NCI-H2081 (cell line): Measurements from ENCODE around the gene HAPLN2.
"Not testable (repeated sequence)": the region's sequence is repeated elsewhere in the genome, so short reads cannot be mapped to it uniquely, and the experiment has no call there.

Experiments used
- DNase-seq, 2 experiments: peaks; one replicate each; lab custom pipeline; 2025; lab: John Stamatoyannopoulos, UW

HAPLN2 gene

DNA sequence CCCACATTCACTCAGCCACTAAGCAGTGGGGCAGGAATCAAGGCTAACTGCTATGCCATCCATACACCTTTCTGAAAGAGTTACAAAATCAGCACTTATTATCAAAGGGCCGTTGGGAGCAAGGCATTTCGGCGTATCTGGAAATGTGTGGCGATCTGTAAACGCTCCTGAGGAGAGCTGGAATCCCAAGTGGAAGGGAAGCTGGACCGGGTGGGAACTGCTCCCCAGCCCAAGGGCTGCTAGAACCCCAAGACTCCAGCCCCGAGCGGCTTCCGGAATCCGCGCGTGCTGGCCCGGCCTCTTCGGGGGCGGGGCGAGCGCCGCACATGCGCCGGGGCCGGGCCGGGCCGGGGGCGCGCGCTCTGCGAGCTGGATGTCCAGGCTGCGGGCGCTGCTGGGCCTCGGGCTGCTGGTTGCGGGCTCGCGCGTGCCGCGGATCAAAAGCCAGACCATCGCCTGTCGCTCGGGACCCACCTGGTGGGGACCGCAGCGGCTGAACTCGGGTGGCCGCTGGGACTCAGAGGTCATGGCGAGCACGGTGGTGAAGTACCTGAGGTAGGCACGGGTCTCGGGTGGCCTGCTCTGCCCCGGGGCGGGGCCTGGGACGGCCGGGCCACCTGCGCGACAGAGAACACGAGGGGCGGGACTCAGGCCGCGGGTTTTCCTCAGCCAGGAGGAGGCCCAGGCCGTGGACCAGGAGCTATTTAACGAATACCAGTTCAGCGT, 27.6 kb upstream of the HAPLN2 start, which contains the start of gene NAXE:
TSS of gene NAXE (plus strand) at position 345 of the 726 bp plus-strand sequence. CDS start at position 374, 29 bp downstream.
- peak; percentile 80 to 88 for DNase-seq

DNA sequence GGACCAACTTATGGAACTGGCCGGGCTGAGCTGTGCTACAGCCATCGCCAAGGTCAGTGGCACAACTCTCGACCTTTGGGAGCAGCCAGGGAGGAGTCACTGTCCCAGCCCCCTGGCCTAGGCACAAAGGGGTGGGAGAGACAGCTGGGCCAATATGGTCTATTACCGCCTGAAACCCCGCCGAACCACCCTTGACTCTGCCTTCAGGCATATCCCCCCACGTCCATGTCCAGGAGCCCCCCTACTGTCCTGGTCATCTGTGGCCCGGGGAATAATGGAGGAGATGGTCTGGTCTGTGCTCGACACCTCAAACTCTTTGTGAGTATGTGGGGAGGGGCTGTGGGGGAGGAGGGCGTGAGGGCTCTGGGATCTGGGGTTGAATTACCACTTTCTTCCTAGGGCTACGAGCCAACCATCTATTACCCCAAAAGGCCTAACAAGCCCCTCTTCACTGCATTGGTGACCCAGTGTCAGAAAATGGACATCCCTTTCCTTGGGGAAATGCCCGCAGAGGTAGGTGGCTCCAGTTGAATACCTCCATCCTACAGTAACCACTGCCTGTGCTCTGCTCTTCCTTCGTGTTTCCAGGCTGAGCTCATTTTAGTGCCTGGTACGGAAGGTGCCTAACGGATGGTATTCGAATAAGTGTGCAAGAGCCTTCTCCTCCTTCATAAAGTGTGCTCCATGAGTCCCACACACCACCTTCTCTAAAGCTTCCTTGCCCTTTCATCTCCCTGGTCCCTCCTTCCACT, 26.9 kb upstream of the HAPLN2 start:
- peak in 1 of 2 experiments; percentile 21 for DNase-seq

DNA sequence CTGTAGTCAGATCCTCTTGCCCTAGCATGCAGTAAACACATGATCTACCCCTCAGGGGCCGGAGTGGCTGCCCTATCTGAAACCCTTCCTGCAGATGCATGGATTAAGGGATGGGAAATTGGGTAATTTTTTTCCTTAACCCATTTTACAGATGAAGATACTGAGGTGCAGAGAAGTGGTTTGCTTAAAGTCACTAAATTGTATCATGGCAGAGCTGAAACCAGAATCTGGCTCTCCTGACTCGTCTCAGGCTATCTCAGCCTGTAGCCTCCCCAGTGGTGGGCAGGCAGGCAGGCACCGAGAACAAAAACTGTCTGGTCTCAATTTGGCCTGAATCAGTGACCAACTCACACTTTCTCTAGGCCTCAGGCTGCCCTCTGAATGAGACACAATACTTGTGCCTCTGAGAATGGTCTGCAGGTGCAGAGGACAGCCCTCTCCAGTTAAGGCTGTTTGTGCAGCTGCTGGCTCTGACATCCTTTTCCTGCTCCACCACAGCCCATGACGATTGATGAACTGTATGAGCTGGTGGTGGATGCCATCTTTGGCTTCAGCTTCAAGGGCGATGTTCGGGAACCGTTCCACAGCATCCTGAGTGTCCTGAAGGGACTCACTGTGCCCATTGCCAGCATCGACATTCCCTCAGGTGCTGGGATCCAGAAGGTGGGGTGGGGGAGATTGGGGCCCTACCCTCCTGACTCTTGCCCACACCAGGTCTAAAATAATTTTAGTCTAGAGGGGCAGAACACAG, 26.1 kb upstream of the HAPLN2 start:
- DNase-seq: peak; percentile 64 to 89

DNA sequence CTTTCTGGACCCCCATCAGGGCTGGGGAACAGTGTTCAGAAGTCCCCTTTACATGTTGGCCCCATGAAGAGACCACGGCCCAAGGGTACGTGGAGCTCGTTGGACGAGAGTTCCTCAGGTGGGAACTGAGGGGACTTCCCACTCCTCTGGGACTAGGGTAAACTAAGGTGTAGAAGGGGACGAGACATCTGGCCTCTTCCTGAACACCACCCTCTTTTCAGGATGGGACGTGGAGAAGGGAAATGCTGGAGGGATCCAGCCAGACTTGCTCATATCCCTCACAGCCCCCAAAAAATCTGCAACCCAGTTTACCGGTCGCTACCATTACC, 25.6 kb upstream of the HAPLN2 start:
- DNase-seq: no peak

DNA sequence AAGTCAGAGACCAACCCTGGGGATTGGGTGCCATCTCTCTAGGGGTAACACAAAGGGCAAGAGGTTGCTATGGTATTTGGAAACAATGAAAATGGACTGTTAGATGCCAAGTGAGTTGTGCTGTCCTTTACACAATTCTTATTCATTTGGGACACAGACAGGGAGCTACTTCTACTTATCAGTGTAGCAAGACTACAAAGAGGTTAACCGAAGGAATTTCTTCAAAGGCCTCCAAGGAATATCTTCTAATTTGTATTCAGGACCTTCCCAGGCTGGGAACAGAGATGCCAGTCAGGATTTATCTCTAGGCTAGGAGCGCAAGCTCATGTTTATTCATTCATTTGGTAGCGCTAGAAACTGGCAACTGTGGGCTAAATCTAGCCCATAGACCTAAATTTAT, 25.0 kb upstream of the HAPLN2 start:
- peak in 1 of 2 experiments; percentile 19 for DNase-seq

DNA sequence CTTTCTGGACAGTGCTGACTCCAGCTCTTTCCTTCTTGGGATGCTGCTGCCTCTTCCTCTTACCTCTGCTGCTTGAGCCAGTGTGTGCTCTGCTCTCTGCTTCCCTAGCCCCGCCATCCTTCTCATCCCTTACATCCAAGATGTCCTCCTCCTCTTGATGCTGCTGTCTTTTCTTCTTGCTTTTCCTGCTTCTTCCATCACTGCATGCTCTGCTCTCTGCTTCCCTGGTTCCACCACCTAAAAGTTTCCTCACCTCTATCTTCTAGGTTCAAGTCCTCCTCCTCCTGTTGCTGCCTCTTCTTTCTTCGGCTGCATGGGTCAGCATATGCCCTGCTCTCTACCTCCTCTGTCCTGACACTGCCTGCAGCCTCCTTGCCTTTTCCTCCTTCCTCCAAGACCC, 24.2 kb upstream of the HAPLN2 start:
- DNase-seq: no peak

DNA sequence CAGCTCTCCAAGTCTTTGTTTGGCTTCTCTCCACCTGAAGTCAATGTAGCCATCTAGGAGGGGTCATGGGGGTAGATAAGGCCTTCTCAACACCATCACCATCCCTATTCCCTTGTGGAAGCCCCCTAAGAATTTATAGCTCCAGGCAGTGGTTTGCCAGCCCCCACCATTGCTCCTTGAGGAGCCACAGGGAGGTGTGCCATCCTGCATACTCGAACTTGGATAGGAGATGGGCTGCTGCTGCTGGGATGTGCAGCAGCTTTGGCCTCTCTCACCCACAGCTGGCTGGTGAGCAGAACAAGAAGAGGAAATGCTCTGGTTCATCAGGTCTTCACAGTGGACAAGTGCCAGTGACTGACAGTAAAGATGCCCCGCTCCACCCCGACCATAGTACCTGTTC, 22.8 kb upstream of the HAPLN2 start:
- no peak for DNase-seq

DNA sequence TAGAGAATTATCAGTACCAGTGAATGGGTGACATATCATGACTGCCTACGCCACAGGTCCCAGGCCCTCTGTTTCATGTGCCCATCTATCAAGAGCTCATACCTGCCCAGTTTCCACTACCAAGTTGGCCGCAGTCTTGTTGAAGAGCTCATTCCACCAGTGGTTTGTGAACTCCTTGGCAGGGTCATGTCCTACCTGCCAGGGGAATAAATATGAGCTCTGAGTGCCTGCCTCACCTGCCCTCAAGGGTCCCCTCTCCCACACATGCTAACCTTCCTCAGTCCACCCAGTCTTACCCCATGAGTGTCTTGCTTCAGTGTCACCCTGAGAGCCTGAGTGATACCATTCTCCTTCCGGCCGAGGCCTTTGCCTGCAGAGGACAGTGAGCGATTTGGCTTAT, 21.1 kb upstream of the HAPLN2 start:
- no peak for DNase-seq

DNA sequence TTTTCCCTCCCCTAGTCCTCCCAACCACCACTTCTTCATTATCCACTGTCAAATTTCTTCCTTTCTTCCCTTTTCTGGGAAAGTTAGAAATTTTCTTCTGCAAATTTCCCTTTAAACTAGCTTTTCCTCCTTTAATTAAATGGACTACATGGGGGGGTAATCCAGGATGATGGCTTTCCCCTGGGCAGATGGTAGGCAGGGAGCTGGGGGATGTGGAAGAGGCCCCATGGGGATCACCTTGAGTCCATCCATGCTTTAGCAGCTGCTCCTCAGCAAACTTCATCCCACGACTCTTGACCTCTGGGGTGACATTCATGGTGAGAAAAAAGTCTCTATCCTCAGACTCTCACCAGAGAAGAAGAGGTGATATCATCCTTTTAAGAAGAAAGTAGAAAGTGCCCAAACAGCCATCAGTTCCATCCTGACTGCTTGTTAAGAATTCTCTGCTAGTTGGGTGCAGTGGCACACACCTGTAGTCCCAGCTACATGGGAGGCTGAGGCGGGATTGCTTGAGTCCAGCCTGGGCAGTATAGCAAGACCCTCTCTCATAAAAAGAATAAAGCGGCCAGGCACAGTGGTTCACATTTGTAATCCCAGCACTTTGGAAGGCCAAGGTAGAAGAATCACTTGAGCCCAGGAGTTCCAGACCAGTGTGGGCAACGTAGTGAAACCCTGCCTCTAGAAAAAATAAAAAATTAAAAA, 20.3 kb upstream of the HAPLN2 start:
- no peak for DNase-seq

DNA sequence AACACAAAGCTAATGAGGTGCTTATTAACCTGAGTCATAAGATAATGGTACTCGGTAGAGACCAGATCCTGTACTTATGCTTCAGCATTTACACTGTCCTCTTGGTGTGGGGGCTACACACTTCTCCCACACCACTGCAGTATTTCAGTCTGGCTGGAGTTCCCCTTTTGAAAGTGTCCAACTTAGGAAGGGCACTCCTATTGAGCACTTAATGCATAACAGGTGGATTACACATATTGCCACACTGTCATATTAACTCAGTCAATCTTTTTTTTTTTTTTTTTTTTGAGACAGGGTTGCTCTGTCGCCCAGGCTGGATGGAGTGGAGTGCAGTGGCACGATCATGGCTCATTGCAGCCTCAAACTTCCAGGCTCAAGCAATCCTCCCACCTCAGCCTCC, 19.4 kb upstream of the HAPLN2 start:
- peak in 1 of 2 experiments; percentile 41 for DNase-seq

DNA sequence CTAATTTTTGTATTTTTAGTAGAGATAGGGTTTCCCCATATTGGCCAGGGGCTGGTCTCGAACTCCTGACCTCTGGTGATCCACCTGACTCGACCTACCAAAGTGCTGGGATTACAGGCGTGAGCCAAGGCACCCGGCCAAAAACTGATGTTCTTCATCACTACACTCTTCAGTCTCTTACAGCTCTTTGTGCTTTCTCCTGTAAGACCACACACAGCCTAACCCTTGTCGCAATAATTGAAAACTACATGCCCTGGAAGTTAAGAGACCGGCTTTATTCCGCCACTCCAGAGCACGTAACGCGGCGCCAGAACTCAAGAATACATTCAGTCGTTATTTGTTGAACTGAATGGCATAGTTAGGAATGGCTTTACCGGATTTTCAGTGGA, 18.5 kb upstream of the HAPLN2 start:
- DNase-seq: peak in 1 of 2 experiments; percentile 47

DNA sequence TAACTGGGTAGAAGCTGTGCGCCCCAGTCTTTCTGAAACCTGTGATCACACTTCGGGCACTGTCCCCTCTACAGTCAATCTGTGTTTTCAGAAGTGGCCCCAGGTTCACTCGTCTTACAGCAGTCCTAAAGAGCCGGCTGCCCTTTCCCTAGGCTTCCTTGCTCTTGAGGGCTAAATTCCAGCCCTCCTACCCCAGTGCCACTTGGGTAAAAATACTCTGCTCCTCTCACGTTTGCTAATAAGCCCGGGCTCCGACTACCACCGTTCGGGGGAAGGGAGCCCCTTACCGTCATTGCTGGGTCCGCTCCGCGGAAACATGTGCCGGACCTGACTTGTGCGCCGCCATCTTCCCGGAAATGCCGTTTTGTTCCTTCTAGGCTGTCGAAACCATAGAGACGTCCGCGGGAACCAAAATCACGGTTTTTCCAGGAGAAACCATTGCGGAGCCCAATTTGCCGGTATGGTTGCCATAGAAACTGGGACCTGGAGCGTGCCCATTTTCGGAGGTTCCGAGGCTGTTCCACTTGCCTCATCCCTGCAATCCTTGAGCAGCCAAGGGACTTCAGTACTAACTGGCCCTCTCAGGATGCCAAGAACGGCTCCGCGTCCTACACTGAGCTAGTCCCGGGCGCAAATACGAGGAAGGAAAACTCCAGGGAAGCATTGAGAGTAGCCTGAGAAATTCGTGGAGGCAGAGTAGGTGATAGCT, 17.9 kb upstream of the HAPLN2 start, which contains the start of gene GPATCH4:
TSS of gene GPATCH4 (minus strand) at position 358 of the 709 bp plus-strand sequence.
- DNase-seq: peak; percentile 85 to 92

DNA sequence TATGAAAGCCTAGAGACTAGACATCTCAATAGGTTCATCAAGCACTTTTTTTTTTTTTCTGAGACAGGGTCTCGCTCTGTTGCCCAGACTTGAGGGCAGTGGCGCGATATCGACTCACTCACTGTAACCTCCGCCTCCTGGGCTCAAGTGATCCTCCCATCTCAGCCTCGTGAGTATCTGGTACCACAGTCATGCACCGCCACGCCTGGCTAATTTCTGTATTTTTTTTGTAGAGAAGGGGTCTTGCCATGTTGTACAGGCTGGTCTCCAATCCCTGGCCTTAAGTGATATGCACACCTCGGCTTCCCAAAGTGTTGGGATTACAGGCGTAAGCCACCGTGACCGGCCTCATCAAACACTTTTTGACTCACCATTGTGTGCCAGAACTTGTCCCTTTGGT, 17.3 kb upstream of the HAPLN2 start:
- DNase-seq: no peak

DNA sequence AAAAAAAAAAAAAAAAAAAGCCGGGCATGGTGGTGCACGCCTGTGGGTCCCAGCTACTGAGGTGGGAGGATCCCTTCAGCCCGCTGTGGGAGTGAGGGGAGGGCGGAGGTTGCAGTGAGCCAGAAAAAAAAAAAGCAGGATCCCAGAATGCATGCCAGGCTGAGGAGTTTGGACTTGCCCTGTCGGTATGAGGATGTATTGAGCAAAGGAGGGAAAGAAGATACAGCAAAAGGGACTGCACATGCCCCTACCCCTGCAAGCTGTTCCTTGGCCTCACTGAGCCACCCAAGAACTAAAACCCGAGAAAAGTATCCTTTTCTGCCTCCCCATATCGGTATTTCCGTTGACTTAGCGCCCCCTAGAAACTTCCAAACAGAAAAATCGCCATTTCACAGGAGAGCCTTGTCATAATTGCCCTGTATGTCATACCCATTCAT, 16.6 kb upstream of the HAPLN2 start:
- DNase-seq: peak in 1 of 2 experiments; percentile 44

DNA sequence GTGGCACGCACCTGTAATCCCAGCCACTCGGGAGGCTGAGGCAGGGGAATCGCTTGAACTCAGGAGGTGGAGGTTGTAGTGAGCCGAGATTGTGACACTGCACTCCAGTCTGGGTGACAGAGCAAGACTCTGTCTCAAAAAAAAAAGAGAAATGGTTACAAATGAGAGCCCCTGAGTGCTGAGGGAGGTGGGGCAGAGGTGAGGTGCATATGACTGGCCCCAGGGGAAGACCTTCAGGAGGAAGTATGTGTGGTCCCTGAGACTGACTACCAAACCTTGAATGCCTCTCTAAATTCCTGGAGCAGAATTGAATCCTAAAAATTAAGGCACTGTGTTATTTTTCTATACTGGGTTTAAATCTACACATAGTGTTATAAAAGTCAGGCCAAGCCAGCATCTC, 11.9 kb upstream of the HAPLN2 start:
- not testable (repeated sequence) for DNase-seq

DNA sequence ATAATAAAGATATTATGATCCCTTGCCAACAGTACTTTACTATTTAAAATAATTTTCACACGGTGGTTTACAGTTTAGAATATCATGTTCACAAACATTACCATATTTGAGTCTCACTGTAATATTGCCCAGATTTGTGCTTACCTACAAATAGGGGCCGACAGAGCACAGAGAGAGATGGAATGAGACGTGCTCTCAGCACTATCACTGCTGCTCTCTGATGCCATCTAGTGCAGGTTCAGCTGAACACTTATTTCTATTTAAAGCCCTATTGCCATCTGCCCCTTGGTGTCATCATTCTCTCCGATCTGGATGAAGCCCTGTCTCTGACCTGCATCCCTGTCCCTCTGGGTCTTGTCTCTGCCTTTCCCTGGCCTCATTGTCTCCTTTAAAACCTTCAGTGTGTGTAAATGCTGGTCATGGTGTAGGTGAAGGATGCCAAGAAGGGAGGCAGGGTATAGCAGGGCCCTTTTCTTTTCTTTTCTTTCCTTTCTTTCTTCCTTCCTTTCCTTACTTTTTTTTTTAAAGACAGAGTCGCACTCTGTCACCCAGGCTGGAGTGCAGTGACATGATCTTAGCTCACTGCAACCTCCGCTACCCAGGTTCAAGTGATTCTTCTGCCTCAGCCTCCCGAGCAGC, 11.1 kb upstream of the HAPLN2 start:
- DNase-seq: peak; percentile 81 to 91

DNA sequence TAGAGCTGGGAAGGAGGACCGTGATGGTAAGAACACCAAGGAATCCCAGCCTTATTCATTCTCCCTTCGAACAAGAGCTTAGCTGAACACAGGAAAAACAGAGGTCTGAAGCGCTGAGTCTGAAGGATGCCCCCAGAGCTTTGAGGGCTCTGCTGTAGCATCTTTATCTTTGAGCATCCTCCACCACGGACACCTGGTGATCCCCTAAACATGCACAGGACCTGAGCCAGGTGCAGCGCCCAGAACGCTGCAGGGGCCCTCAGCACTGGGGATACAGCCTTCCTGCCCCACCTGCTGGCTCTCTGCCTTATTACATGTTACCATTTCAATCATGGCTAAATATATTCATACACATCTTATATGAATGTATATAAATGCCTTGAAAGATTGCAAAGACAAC, 10.2 kb upstream of the HAPLN2 start:
- DNase-seq: peak; percentile 79 to 89

DNA sequence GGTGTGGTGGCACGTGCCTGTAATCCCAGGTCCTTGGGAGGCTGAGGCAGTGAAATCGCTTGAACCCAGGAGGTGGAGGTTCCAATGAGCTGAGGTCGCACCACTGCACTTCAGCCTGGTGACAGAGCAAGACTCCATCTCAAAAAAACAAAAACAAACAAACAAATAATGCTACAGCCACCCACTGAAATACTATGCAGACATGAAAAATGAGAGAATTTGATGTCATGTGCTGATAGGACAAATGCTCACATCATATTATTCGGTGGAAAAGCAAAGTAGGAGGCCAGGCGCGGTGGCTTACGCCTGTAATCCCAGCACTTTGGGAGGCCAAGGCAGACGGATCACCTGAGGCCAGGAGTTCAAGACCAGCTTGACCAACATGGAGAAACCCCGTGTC, 9.1 kb upstream of the HAPLN2 start:
- not testable (repeated sequence) for DNase-seq

DNA sequence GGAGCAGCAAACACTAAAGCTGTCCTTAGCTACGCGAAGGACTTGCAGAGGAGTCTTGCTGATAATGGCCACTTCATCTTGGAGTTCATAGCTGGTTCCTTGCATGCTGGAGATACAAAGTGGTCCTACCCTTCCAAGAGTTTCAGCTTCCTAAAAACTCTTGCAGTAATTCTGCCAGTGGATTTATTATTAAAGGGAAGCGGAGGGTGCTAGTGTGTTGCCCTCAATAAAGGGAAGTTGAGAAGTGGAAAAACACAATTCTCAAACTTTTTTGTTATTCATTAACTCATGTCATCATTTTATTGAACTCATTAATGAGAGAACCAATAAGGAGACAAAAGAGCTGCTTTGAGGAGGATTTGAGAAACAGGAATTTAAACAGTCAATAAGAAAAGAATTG, 6.5 kb upstream of the HAPLN2 start:
- DNase-seq: no peak

DNA sequence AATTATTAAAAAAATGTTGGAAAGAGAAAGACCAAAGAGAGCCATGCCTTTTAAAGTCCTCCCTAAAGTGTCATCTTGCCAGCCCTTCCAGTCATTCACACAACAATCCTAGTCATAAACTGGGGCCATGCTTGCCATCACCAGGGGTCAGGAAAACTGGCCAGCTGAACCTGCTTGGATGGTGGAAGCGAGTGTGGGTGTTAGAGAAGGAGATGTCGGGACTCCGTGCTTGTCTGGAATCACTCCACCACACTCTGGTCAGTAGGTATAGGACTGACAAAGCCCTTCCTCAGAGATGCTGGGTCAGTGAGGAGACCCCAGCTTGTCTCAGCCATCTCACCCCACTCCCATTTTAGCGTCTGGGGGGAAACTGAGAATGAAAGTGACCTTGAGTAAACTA, 3.3 kb upstream of the HAPLN2 start:
- no peak for DNase-seq

DNA sequence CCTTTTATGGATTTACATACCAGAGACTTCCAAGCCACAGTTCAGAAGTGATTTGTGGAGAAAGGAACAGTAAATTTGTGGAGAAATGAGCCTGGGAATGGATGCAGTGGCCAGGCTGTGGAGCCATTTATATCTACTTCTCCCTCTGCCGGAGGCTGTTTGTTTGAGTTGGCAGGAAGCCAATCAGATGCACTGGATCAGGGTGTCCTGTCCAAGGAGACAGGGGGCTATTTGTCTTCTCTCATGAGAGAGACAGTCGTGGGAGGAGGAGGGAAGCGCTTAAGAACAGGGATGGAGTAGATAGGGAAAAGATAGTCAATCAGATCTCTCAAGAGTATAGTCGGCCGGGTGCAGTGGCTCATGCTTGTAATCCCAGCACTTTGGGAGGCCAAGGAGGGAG, 2.8 kb upstream of the HAPLN2 start:
- peak; percentile 28 to 55 for DNase-seq
